HCT116 (cell line): ENCODE measurements around the gene CNBD2. TPM values are rescaled to one million over a fixed set of nuclear protein-coding genes. Genes with fewer than 3 reads are reported as not detected.

Experiments
- ATAC-seq: fragments of 200-7000 bp; cut with Tn5 transposase; 2 replicates; pipeline ENCODE4 v1.9.1; 2020; ENCODE audit warnings: mild to moderate bottlenecking, moderate library complexity
- BruUV-seq: library from RNA; stranded (reverse); fragments of 400-500 nt; replicated peaks from 2 replicates; lab custom pipeline; 2021; lab: Mats Ljungman, UMichigan
- CTCF ChIA-PET: fragments of 300-600 bp; sonication (Branson Sonifier 250); formaldehyde crosslinking; loops from one replicate; lab custom pipeline; 2021; ENCODE audit warnings: antibody characterized with exemption; lab: Charles Lee
- POLR2A ChIA-PET: fragments of 300-600, 350-600 bp; sonication (Branson Sonifier 250); formaldehyde crosslinking; loops from one replicate; lab custom pipeline; 2021; ENCODE audit warnings: antibody characterized with exemption; lab: Charles Lee
- RAD21 ChIA-PET, 2 experiments: fragments of 300-600 bp; sonication (Branson Sonifier 250); formaldehyde crosslinking; loops; one replicate each; lab custom pipeline; 2023; ENCODE audit warnings: low total read pairs in 2 of 2; ENCODE audit not compliant: uncharacterized antibody in 2 of 2, unreplicated experiment in 2 of 2, low non-redundant PET in 1 of 2; lab: Charles Lee
- DNase-seq: peaks from one replicate; pipeline ENCODE4 v3.0.0-alpha.2; 2010; ENCODE audit warnings: low read depth, low spot score
- H2AFZ ChIP-seq: fragments of 200-600 bp; shearing (Covaris generic), sonication (generic); 2 replicates; pipeline ENCODE4 v1.6.1; 2017; ENCODE audit warnings: low read depth, mixed run types, mixed read lengths, antibody characterized with exemption, low read length; ENCODE audit not compliant: poor library complexity, severe bottlenecking
- H3K27ac ChIP-seq: 2 replicates; pipeline ENCODE4 v1.5.1; 2012; ENCODE audit warnings: low read depth, low read length
- H3K27me3 ChIP-seq: fragments of 200-600 bp; sonication (generic); 2 replicates; pipeline ENCODE4 v1.6.1; 2016; ENCODE audit warnings: mixed run types, low read length, mixed read lengths; ENCODE audit not compliant: insufficient read depth
- H3K36me3 ChIP-seq, 2 experiments: fragments of 200-500 bp in 1 of 2; fragments of 200-600 bp in 1 of 2; sonication (Bioruptor generic) in 1 of 2; sonication (generic) in 1 of 2; 2 replicates each; pipeline versions ENCODE4 v1.5.1 to v1.6.1; 2014 to 2016; ENCODE audit warnings: low read length in 2 of 2, inconsistent platforms in 1 of 2, mixed read lengths in 1 of 2, mixed run types in 1 of 2; ENCODE audit not compliant: insufficient read depth in 2 of 2, control insufficient read depth in 1 of 2
- H3K4me1 ChIP-seq, 2 experiments: fragments of 200-600 bp in 1 of 2; sonication (generic) in 1 of 2; 2 replicates each; pipeline versions ENCODE4 v1.5.1 to v1.6.1; 2012 to 2017; ENCODE audit warnings: low read length in 2 of 2, inconsistent platforms in 1 of 2, mild to moderate bottlenecking in 1 of 2, mixed read lengths in 1 of 2, mixed run types in 1 of 2, moderate library complexity in 1 of 2; ENCODE audit not compliant: insufficient read depth in 2 of 2, control insufficient read depth in 1 of 2
- H3K4me2 ChIP-seq: fragments of 200-600 bp; sonication (generic); 2 replicates; pipeline ENCODE4 v1.6.1; 2017; ENCODE audit warnings: mixed run types, low read length, mixed read lengths
- H3K4me3 ChIP-seq, 2 experiments: fragments of 200-600 bp in 1 of 2; sonication (generic) in 1 of 2; replicated peaks in 1 of 2; 2 replicates each; pipeline ENCODE4 v1.5.1; 2011 to 2016; ENCODE audit warnings: low read length in 2 of 2, control low read depth in 1 of 2, low read depth in 1 of 2, mild to moderate bottlenecking in 1 of 2, mixed read lengths in 1 of 2, mixed run types in 1 of 2
- H3K79me2 ChIP-seq: fragments of 200-600 bp; sonication (generic); 2 replicates; pipeline ENCODE4 v1.6.1; 2017; ENCODE audit warnings: mild to moderate bottlenecking, mixed run types, low read length, moderate library complexity, mixed read lengths; ENCODE audit not compliant: insufficient read depth
- H3K9ac ChIP-seq: fragments of 200-600 bp; sonication (generic); 2 replicates; pipeline ENCODE4 v1.6.1; 2016; ENCODE audit warnings: low read length, mixed read lengths
- H3K9me2 ChIP-seq: fragments of 200-600 bp; sonication (generic), shearing (Covaris generic); 2 replicates; pipeline ENCODE4 v1.6.1; 2017; ENCODE audit warnings: mixed run types, mild to moderate bottlenecking, moderate library complexity; ENCODE audit not compliant: insufficient read depth
- H3K9me3 ChIP-seq, 2 experiments: fragments of 200-500 bp in 1 of 2; fragments of 200-600 bp in 1 of 2; sonication (Bioruptor generic) in 1 of 2; sonication (generic) in 1 of 2; 2 replicates each; pipeline ENCODE4 v1.6.1; 2014 to 2017; ENCODE audit warnings: low read length in 2 of 2, mixed read lengths in 2 of 2, inconsistent platforms in 1 of 2, low read depth in 1 of 2, mild to moderate bottlenecking in 1 of 2, mixed run types in 1 of 2, moderate library complexity in 1 of 2; ENCODE audit not compliant: control insufficient read depth in 1 of 2, insufficient read depth in 1 of 2
- H4K20me1 ChIP-seq: fragments of 200-600 bp; sonication (generic), shearing (Covaris generic); 2 replicates; pipeline ENCODE4 v1.6.1; 2017; ENCODE audit warnings: mixed run types, mild to moderate bottlenecking, moderate library complexity; ENCODE audit not compliant: insufficient read depth
- CBX3 ChIP-seq: IDR thresholded peaks from 2 replicates; pipeline ENCODE4 v1.6.1; 2012; ENCODE audit warnings: low read depth
- CTCF ChIP-seq, 3 experiments: fragments of 200-600 bp in 1 of 3; sonication (generic) in 1 of 3; IDR thresholded peaks in 2 of 3; conservative IDR thresholded peaks in 1 of 3; 2 replicates each; pipeline ENCODE4 v1.5.1; 2012 to 2017; ENCODE audit warnings: low read depth in 2 of 3, low read length in 2 of 3, antibody characterized with exemption in 1 of 3, borderline replicate concordance in 1 of 3, control low read depth in 1 of 3, mild to moderate bottlenecking in 1 of 3, mixed read lengths in 1 of 3, mixed run types in 1 of 3, moderate library complexity in 1 of 3; ENCODE audit not compliant: insufficient read depth in 1 of 3
- EGR1 ChIP-seq: IDR thresholded peaks from 2 replicates; pipeline ENCODE4 v1.6.1; 2012; ENCODE audit warnings: low read depth
- ELF1 ChIP-seq: IDR thresholded peaks from 2 replicates; pipeline ENCODE4 v1.6.1; 2012; ENCODE audit warnings: low read depth, borderline replicate concordance
- FOSL1 ChIP-seq: IDR thresholded peaks from 2 replicates; pipeline ENCODE4 v1.6.1; 2012; ENCODE audit warnings: low read depth
- POLR2AphosphoS5 ChIP-seq: IDR thresholded peaks from 2 replicates; pipeline ENCODE4 v1.6.1; 2011; ENCODE audit warnings: mild to moderate bottlenecking, low read depth, low read length, moderate library complexity
- SP1 ChIP-seq: IDR thresholded peaks from 2 replicates; pipeline ENCODE4 v1.6.1; 2012; ENCODE audit warnings: low read depth
- SRF ChIP-seq: IDR thresholded peaks from 2 replicates; pipeline ENCODE4 v1.6.1; 2012; ENCODE audit warnings: low read depth
- TCF7L2 ChIP-seq: IDR thresholded peaks from 2 replicates; pipeline ENCODE4 v1.7.0; 2011; ENCODE audit warnings: borderline replicate concordance, inconsistent platforms; ENCODE audit not compliant: insufficient read depth, insufficient read length; ENCODE audit errors: extremely low read depth
- YY1 ChIP-seq: IDR thresholded peaks from 2 replicates; pipeline ENCODE4 v1.6.1; 2011; ENCODE audit warnings: low read length, low read depth, moderate library complexity, mild to moderate bottlenecking; ENCODE audit not compliant: insufficient replicate concordance; ENCODE audit errors: extremely low read depth
- ZBTB33 ChIP-seq: IDR thresholded peaks from 2 replicates; pipeline ENCODE4 v1.6.1; 2011; ENCODE audit warnings: mild to moderate bottlenecking, low read length, moderate library complexity; ENCODE audit not compliant: insufficient replicate concordance; ENCODE audit errors: extremely low read depth
- ZFX ChIP-seq: fragments of 450-650 bp; IDR thresholded peaks from 2 replicates; pipeline ENCODE4 v1.6.1; 2017
- intact Hi-C: fragments of 100-400 bp; cut with micrococcal nuclease; formaldehyde crosslinking; loops from 2 replicates; pipeline ENCODE4 v1.10.0; 2022
- total RNA-seq: library from RNA; stranded (reverse); gene quantifications from one replicate; pipeline ENCODE4 v1.2.1, GENCODE V29; 2021; ENCODE audit not compliant: unreplicated experiment
- TF ChIP-seq, protein P1 (sequence below): IDR thresholded peaks from 2 replicates; pipeline ENCODE4 v1.6.1; 2012; ENCODE audit warnings: low read depth

Gene CNBD2
- total RNA-seq, 1 experiment from 2014 or later = 3.1 TPM

GRCh38 chr20:36040571-36040970, 72.2 kb downstream of the CNBD2 start:
- H3K9me2 ChIP-seq = no peaks in the 10 kb centered on the region
- RAD21 ChIA-PET = no interaction called here
- BruUV-seq = no TSS peak
- H4K20me1 ChIP-seq = no peaks in the 10 kb centered on the region
- no peak for TF ChIP-seq CBX3
- no peak for TF ChIP-seq SRF
- no peak for TF ChIP-seq TCF7L2
- TF ChIP-seq FOSL1 = no peak
- TF ChIP-seq POLR2AphosphoS5 = no peak
- no peak for TF ChIP-seq YY1
- no peak for TF ChIP-seq CTCF (IDR thresholded peaks at IDR 0.05 in 2 of 3, conservative IDR thresholded peaks at IDR 0.05 in 1 of 3; ENCODE audit: borderline replicate concordance in 1 of 3, insufficient read depth in 1 of 3, low read depth in 2 of 3, low read length in 2 of 3)
- TF ChIP-seq ELF1 = no peak
- no peak for TF ChIP-seq ZFX
- TF ChIP-seq, protein P1, sequence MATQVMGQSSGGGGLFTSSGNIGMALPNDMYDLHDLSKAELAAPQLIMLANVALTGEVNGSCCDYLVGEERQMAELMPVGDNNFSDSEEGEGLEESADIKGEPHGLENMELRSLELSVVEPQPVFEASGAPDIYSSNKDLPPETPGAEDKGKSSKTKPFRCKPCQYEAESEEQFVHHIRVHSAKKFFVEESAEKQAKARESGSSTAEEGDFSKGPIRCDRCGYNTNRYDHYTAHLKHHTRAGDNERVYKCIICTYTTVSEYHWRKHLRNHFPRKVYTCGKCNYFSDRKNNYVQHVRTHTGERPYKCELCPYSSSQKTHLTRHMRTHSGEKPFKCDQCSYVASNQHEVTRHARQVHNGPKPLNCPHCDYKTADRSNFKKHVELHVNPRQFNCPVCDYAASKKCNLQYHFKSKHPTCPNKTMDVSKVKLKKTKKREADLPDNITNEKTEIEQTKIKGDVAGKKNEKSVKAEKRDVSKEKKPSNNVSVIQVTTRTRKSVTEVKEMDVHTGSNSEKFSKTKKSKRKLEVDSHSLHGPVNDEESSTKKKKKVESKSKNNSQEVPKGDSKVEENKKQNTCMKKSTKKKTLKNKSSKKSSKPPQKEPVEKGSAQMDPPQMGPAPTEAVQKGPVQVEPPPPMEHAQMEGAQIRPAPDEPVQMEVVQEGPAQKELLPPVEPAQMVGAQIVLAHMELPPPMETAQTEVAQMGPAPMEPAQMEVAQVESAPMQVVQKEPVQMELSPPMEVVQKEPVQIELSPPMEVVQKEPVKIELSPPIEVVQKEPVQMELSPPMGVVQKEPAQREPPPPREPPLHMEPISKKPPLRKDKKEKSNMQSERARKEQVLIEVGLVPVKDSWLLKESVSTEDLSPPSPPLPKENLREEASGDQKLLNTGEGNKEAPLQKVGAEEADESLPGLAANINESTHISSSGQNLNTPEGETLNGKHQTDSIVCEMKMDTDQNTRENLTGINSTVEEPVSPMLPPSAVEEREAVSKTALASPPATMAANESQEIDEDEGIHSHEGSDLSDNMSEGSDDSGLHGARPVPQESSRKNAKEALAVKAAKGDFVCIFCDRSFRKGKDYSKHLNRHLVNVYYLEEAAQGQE = no peak
- no peak for TF ChIP-seq EGR1
- no peak for TF ChIP-seq SP1
- TF ChIP-seq ZBTB33 = no peak
- TF ChIP-seq, all 23 proteins: peak for 0
- no peaks in the 10 kb centered on the region for H3K36me3 ChIP-seq
- H3K4me1 ChIP-seq = no peaks in the 10 kb centered on the region
- intact Hi-C loops = no loop called here
- no peaks in the 10 kb centered on the region for H3K9me3 ChIP-seq
- DNase-seq = no peak
- no peak overlapping the region for H3K4me3 ChIP-seq
- no peak overlapping the region for H3K4me2 ChIP-seq
- POLR2A ChIA-PET = no interaction called here
- H3K9ac ChIP-seq = no peak overlapping the region
- H3K27me3 ChIP-seq = no peaks in the 10 kb centered on the region
- CTCF ChIA-PET = interaction anchor here (1.0 kb wide), 1 partner anchor 593 kb away, joined by 3 read pairs; no protein-coding TSS in a partner anchor
- H3K79me2 ChIP-seq = no peaks in the 10 kb centered on the region
- H3K27ac ChIP-seq = no peak overlapping the region
- no peak overlapping the region for H2AFZ ChIP-seq
- no peak for ATAC-seq
